ENCODE measurements around the gene FOXO3. TPM values are rescaled to one million over a fixed set of nuclear protein-coding genes. Genes with fewer than 3 reads are reported as not detected.
A peak's percentile ranks its signal among the peaks of the same experiment; 100 is the strongest.

Gene FOXO3
- total RNA-seq, 1 experiment from 2014 or later = 22.1 TPM

GRCh38 chr6:108561742-108562502 lies 1.2 kb downstream of the FOXO3 start:
- Mint-ChIP-seq H3K27me3 (ENCODE audit: low read depth) (peaks cover 46% of the 10 kb centered on the region), H3K4me3 (peak overlapping the region; percentile 77 to 95), H3K36me3 (ENCODE audit: insufficient read depth in 1 of 3, low read depth in 3 of 3) (peaks cover 0 to 3% (median 0%) of the 10 kb centered on the region in 3 experiments; a peak in 1 of 7 replicates), H3K27ac (peak overlapping the region in 2 of 3 experiments; percentile 61 to 97; a peak in 4 of 7 replicates), H3K4me1 (peaks cover 36 to 39% of the 10 kb centered on the region in 2 experiments), H3K9me3 (peaks cover 0 to 2% of the 10 kb centered on the region in 2 experiments; a peak in 3 of 5 replicates)
- no peaks in the 10 kb centered on the region for H3K4me1 ChIP-seq (ENCODE audit: insufficient read depth, low read length)
- H3K14ac ChIP-seq (ENCODE audit: insufficient read depth, low read length) = peak overlapping the region; percentile 74
- no peak overlapping the region for H2BK20ac ChIP-seq (ENCODE audit: low read depth, low read length, poor library complexity, severe bottlenecking)
- H3K4me2 ChIP-seq (ENCODE audit: insufficient read depth, insufficient read length, low read length) = peak overlapping the region; percentile 90
- no peak overlapping the region for H3K56ac ChIP-seq (ENCODE audit: insufficient read length, low read depth, low read length)
- peaks cover 2% of the 10 kb centered on the region for H4K20me1 ChIP-seq (ENCODE audit: control insufficient read depth, insufficient read depth, insufficient read length)
- no peak overlapping the region for H2AK5ac ChIP-seq (ENCODE audit: insufficient read length, low read length)
- H3K9ac ChIP-seq (ENCODE audit: extremely low read depth, insufficient read length, low read length) = peak overlapping the region; percentile 41
- no peak overlapping the region for H4K91ac ChIP-seq (ENCODE audit: insufficient read length, low read depth, low read length)
- no peak overlapping the region for H3K23ac ChIP-seq (ENCODE audit: insufficient read length, low read depth, low read length)
- WGBS (ENCODE audit: extremely low coverage, insufficient read length, low lambda C conversion rate) = no CpG with 5 or more reads among the region's 46 CpGs
- peak overlapping the region; percentile 23 for H3K18ac ChIP-seq (ENCODE audit: insufficient read length, low read depth, low read length)
- no peak overlapping the region for H4K8ac ChIP-seq (replicated peaks; ENCODE audit: insufficient read length, low read depth, low read length)
- no peak overlapping the region for H2BK15ac ChIP-seq (ENCODE audit: low read depth, low read length)
- no peak overlapping the region for H2BK120ac ChIP-seq (ENCODE audit: low read depth, low read length, poor library complexity, severe bottlenecking)
- H3T11ph ChIP-seq (ENCODE audit: low read length) = no peak overlapping the region
- H3K27ac ChIP-seq (ENCODE audit: insufficient read length, low read depth, low read length) = no peak overlapping the region
- no peak overlapping the region for H2BK5ac ChIP-seq (ENCODE audit: insufficient read length, low read length)
- H4K5ac ChIP-seq (ENCODE audit: insufficient read length, low read depth, low read length) = no peak overlapping the region
- peaks cover 24% of the 10 kb centered on the region for H3K23me2 ChIP-seq (ENCODE audit: insufficient read length, low read depth, low read length, poor library complexity, severe bottlenecking)
- TF ChIP-seq, protein P1, sequence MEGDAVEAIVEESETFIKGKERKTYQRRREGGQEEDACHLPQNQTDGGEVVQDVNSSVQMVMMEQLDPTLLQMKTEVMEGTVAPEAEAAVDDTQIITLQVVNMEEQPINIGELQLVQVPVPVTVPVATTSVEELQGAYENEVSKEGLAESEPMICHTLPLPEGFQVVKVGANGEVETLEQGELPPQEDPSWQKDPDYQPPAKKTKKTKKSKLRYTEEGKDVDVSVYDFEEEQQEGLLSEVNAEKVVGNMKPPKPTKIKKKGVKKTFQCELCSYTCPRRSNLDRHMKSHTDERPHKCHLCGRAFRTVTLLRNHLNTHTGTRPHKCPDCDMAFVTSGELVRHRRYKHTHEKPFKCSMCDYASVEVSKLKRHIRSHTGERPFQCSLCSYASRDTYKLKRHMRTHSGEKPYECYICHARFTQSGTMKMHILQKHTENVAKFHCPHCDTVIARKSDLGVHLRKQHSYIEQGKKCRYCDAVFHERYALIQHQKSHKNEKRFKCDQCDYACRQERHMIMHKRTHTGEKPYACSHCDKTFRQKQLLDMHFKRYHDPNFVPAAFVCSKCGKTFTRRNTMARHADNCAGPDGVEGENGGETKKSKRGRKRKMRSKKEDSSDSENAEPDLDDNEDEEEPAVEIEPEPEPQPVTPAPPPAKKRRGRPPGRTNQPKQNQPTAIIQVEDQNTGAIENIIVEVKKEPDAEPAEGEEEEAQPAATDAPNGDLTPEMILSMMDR (conservative IDR thresholded peaks at IDR 0.05) = no peak
- H3K79me2 ChIP-seq (ENCODE audit: insufficient read depth, low read length) = peaks cover 11% of the 10 kb centered on the region; the same call in 1 of the 2 replicates
- H3K79me1 ChIP-seq (ENCODE audit: insufficient read depth, low read depth, low read length, poor library complexity, severe bottlenecking) = no peaks in the 10 kb centered on the region
- peaks cover 3% of the 10 kb centered on the region; the same call in 1 of the 2 replicates for H3K27me3 ChIP-seq (ENCODE audit: insufficient read depth, low read length)
- no peaks in the 10 kb centered on the region for H3K9me3 ChIP-seq (ENCODE audit: control insufficient read depth, low read depth, low read length)
- H3K4ac ChIP-seq (ENCODE audit: low read depth, low read length) = no peak overlapping the region
- no peak overlapping the region for H2AFZ ChIP-seq (ENCODE audit: low read length)
- H2BK12ac ChIP-seq (ENCODE audit: insufficient read length, low read depth, low read length) = no peak overlapping the region
- DNase-seq = peak; percentile 43
